ENCODE results near the gene UBE2G2.

UBE2G2 gene

GRCh38 chr21:44842087-44842486 lies 40.5 kb upstream of the UBE2G2 start:
- DNase-seq, result no peak
- no peaks in the 10 kb centered on the region for H3K36me3 ChIP-seq (ENCODE audit: control insufficient read depth in 4 of 4, insufficient read depth in 4 of 4, low read length in 3 of 4)
- WGBS (ENCODE audit: insufficient coverage), result 93% methylated on average over 10 of the region's 10 CpGs
- H3K9me3 ChIP-seq (ENCODE audit: control extremely low read depth in 1 of 5, control insufficient read depth in 4 of 5, insufficient read depth in 2 of 5, low read depth in 1 of 5, low read length in 4 of 5), result no peaks in the 10 kb centered on the region
- ChIA-PET CTCF (no interaction called here), POLR2A (no interaction called here)
- H3K4me3 ChIP-seq (ENCODE audit: control insufficient read depth in 1 of 7, extremely low read depth in 1 of 7, insufficient read depth in 4 of 7, low read depth in 2 of 7, low read length in 6 of 7), result no peak overlapping the region
- H3K27me3 ChIP-seq (replicated peaks in 2 of 5; ENCODE audit: control insufficient read depth in 4 of 5, insufficient read depth in 5 of 5, low read length in 4 of 5), result no peaks in the 10 kb centered on the region
- H3K27ac ChIP-seq (ENCODE audit: insufficient read depth in 1 of 2, low read depth in 1 of 2, low read length in 2 of 2, poor library complexity in 1 of 2, severe bottlenecking in 2 of 2), result no peak overlapping the region
- peaks cover 0 to 19% (median 19%) of the 10 kb centered on the region in 4 experiments for H3K4me1 ChIP-seq (ENCODE audit: control extremely low read depth in 1 of 4, control insufficient read depth in 4 of 4, insufficient read depth in 4 of 4, low read length in 3 of 4)

GRCh38 chr21:44840771-44841170 lies 39.2 kb upstream of the UBE2G2 start:
- DNase-seq, result no peak
- H3K27me3 ChIP-seq (replicated peaks in 2 of 5; ENCODE audit: control insufficient read depth in 4 of 5, insufficient read depth in 5 of 5, low read length in 4 of 5), result no peaks in the 10 kb centered on the region
- H3K4me1 ChIP-seq (ENCODE audit: control extremely low read depth in 1 of 4, control insufficient read depth in 4 of 4, insufficient read depth in 4 of 4, low read length in 3 of 4), result peaks cover 0 to 9% (median 6%) of the 10 kb centered on the region in 4 experiments
- no peak overlapping the region for H3K27ac ChIP-seq (ENCODE audit: insufficient read depth in 1 of 2, low read depth in 1 of 2, low read length in 2 of 2, poor library complexity in 1 of 2, severe bottlenecking in 2 of 2)
- H3K36me3 ChIP-seq (ENCODE audit: control insufficient read depth in 4 of 4, insufficient read depth in 4 of 4, low read length in 3 of 4), result no peaks in the 10 kb centered on the region
- POLR2A ChIA-PET, result no interaction called here
- H3K9me3 ChIP-seq (ENCODE audit: control extremely low read depth in 1 of 5, control insufficient read depth in 4 of 5, insufficient read depth in 2 of 5, low read depth in 1 of 5, low read length in 4 of 5), result no peaks in the 10 kb centered on the region
- CTCF ChIA-PET, result no interaction called here
- H3K4me3 ChIP-seq (ENCODE audit: control insufficient read depth in 1 of 7, extremely low read depth in 1 of 7, insufficient read depth in 4 of 7, low read depth in 2 of 7, low read length in 6 of 7), result no peak overlapping the region
- 90% methylated on average over 11 of the region's 11 CpGs for WGBS (ENCODE audit: insufficient coverage)

GRCh38 chr21:44838951-44839350 lies 37.3 kb upstream of the UBE2G2 start:
- no peak overlapping the region for H3K27ac ChIP-seq (ENCODE audit: insufficient read depth in 1 of 2, low read depth in 1 of 2, low read length in 2 of 2, poor library complexity in 1 of 2, severe bottlenecking in 2 of 2)
- peaks cover 0 to 2% (median 0%) of the 10 kb centered on the region in 4 experiments for H3K4me1 ChIP-seq (ENCODE audit: control extremely low read depth in 1 of 4, control insufficient read depth in 4 of 4, insufficient read depth in 4 of 4, low read length in 3 of 4)
- DNase-seq, result no peak
- CTCF ChIA-PET, result no interaction called here
- WGBS (ENCODE audit: insufficient coverage), result 98% methylated on average over 9 of the region's 9 CpGs
- H3K36me3 ChIP-seq (ENCODE audit: control insufficient read depth in 4 of 4, insufficient read depth in 4 of 4, low read length in 3 of 4), result no peaks in the 10 kb centered on the region
- H3K4me3 ChIP-seq (ENCODE audit: control insufficient read depth in 1 of 7, extremely low read depth in 1 of 7, insufficient read depth in 4 of 7, low read depth in 2 of 7, low read length in 6 of 7), result no peak overlapping the region
- POLR2A ChIA-PET, result interaction anchor here (1.1 kb wide), 1 partner anchor 12 kb away, joined by 3 read pairs; no protein-coding TSS in a partner anchor
- no peaks in the 10 kb centered on the region for H3K27me3 ChIP-seq (replicated peaks in 2 of 5; ENCODE audit: control insufficient read depth in 4 of 5, insufficient read depth in 5 of 5, low read length in 4 of 5)
- H3K9me3 ChIP-seq (ENCODE audit: control extremely low read depth in 1 of 5, control insufficient read depth in 4 of 5, insufficient read depth in 2 of 5, low read depth in 1 of 5, low read length in 4 of 5), result no peaks in the 10 kb centered on the region

DNA sequence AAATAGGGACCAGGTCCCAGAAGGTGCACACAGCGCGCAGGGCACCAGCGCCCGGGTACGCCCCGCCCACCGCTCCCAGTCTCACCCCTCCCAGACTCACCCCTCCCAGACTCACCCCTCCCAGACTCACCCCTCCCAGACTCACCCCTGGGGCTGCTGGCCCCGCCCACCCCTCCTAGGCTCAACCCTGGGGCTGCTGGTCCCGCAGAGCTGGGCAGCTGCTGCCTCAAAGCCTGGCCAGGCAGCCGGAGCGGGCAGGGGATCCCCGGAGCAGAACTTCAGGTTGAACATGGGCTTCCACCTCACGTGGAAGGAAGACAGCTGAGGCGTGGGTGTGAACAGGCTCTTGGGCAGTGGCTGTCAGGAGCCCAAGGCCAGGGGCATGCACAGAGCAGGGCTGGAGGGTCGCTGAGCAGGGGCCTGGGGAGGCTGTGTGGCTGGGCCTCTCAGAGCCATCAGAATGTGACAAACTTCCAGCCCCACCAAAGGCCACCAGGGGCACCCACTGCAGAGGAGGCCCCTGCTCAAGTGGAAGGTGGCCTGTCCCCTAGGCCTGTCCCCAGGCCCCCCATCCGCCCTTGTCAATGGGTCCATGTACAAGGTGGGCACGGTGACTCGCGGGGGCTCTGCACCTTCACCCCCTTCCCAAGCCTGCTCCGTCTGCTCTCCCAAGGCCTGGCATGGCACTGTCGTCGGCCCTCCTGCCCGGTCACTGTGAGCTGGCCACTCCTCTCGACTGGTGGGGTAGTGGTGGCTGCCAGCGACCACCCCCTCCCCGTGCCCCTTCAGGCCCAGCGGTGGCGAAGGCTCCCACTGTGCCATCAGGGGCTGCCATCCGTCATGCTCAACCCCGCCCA lies 36.6 kb upstream of the UBE2G2 start:
- 97% methylated on average over 26 of the region's 30 CpGs for WGBS (ENCODE audit: insufficient coverage)
- Histone ChIP-seq H3K4me1 (ENCODE audit: control extremely low read depth in 1 of 4, control insufficient read depth in 4 of 4, insufficient read depth in 4 of 4, low read length in 3 of 4) (peaks cover 0 to 2% (median 0%) of the 10 kb centered on the region in 4 experiments), H3K36me3 (ENCODE audit: control insufficient read depth in 4 of 4, insufficient read depth in 4 of 4, low read length in 3 of 4) (no peaks in the 10 kb centered on the region), H3K9me3 (ENCODE audit: control extremely low read depth in 1 of 5, control insufficient read depth in 4 of 5, insufficient read depth in 2 of 5, low read depth in 1 of 5, low read length in 4 of 5) (no peaks in the 10 kb centered on the region), H3K27ac (ENCODE audit: insufficient read depth in 1 of 2, low read depth in 1 of 2, low read length in 2 of 2, poor library complexity in 1 of 2, severe bottlenecking in 2 of 2) (no peak overlapping the region), H3K27me3 (replicated peaks in 2 of 5; ENCODE audit: control insufficient read depth in 4 of 5, insufficient read depth in 5 of 5, low read length in 4 of 5) (no peaks in the 10 kb centered on the region), H3K4me3 (ENCODE audit: control insufficient read depth in 1 of 7, extremely low read depth in 1 of 7, insufficient read depth in 4 of 7, low read depth in 2 of 7, low read length in 6 of 7) (no peak overlapping the region)
- ChIA-PET CTCF (interaction anchor here (1.5 kb wide), 1 partner anchor 9 kb away, joined by 5 read pairs; no protein-coding TSS in a partner anchor), POLR2A (no interaction called here)
- no peak for DNase-seq

- CTCF ChIA-PET, result interaction anchor here (1.5 kb wide), 1 partner anchor 9 kb away, joined by 5 read pairs; no protein-coding TSS in a partner anchor
- DNase-seq, result no peak
- H3K4me1 ChIP-seq (ENCODE audit: control extremely low read depth in 1 of 4, control insufficient read depth in 4 of 4, insufficient read depth in 4 of 4, low read length in 3 of 4), result peaks cover 0 to 7% (median 1%) of the 10 kb centered on the region in 4 experiments
- H3K27ac ChIP-seq (ENCODE audit: insufficient read depth in 1 of 2, low read depth in 1 of 2, low read length in 2 of 2, poor library complexity in 1 of 2, severe bottlenecking in 2 of 2), result no peak overlapping the region
- H3K4me3 ChIP-seq (ENCODE audit: control insufficient read depth in 1 of 7, extremely low read depth in 1 of 7, insufficient read depth in 4 of 7, low read depth in 2 of 7, low read length in 6 of 7), result no peak overlapping the region
- no peaks in the 10 kb centered on the region for H3K9me3 ChIP-seq (ENCODE audit: control extremely low read depth in 1 of 5, control insufficient read depth in 4 of 5, insufficient read depth in 2 of 5, low read depth in 1 of 5, low read length in 4 of 5)
- POLR2A ChIA-PET, result interaction anchor here (0.6 to 1.2 kb wide), 2 partner anchors 11 to 14 kb away, joined by 3 to 4 read pairs; no protein-coding TSS in a partner anchor
- H3K27me3 ChIP-seq (replicated peaks in 2 of 5; ENCODE audit: control insufficient read depth in 4 of 5, insufficient read depth in 5 of 5, low read length in 4 of 5), result no peaks in the 10 kb centered on the region
- WGBS (ENCODE audit: insufficient coverage), result 89% methylated on average over 13 of the region's 13 CpGs
- no peaks in the 10 kb centered on the region for H3K36me3 ChIP-seq (ENCODE audit: control insufficient read depth in 4 of 4, insufficient read depth in 4 of 4, low read length in 3 of 4)
Observed at GRCh38 chr21:44837537-44837936, 35.9 kb upstream of the UBE2G2 start.

DNA sequence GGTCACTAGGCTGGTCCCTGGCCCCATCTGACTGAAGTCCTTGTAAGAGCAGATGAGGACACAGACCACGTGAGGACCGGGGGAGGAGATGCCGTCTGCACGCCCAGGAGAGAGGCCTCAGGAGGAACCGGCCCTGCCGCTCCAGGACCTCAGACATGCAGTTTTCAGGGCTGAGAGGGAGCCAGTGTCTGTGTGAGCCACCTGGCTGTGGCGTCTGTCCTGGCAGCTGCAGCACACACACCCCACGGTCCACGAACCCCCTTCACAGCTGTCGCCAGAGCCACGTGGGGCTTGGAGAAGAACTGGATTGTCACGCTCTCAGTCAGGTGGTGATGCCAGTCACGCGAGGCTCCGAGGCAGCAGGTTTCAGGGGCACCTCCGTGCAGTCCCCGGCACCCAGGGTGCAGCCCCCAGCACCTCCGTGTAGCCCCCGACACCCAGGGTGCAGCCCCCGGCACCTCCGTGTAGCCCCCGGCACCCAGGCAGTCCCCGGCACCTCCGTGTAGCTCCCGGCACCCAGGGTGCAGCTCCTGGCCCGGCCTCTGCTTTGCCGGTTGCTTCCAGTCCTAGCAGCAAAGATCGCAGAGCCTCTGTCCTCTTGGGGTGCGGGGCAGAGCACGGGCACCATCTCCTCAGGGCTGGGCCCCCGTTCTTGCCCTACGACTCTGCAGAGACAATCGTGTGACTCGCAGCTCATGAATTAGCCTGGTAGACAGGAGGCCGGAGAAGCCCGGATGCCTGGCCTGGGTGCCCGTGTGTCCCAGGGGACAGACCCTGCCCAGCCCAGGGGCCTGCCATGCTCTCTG lies 35.2 kb upstream of the UBE2G2 start:
- no peak for DNase-seq
- H3K4me1 ChIP-seq (ENCODE audit: control extremely low read depth in 1 of 4, control insufficient read depth in 4 of 4, insufficient read depth in 4 of 4, low read length in 3 of 4), result peaks cover 0 to 13% (median 1%) of the 10 kb centered on the region in 4 experiments
- H3K27me3 ChIP-seq (replicated peaks in 2 of 5; ENCODE audit: control insufficient read depth in 4 of 5, insufficient read depth in 5 of 5, low read length in 4 of 5), result no peaks in the 10 kb centered on the region
- ChIA-PET CTCF (interaction anchor here (1.5 kb wide), 1 partner anchor 10 kb away, joined by 5 read pairs; no protein-coding TSS in a partner anchor), POLR2A (interaction anchor here (0.6 to 1.2 kb wide), 2 partner anchors 10 to 14 kb away, joined by 3 to 4 read pairs; no protein-coding TSS in a partner anchor)
- H3K36me3 ChIP-seq (ENCODE audit: control insufficient read depth in 4 of 4, insufficient read depth in 4 of 4, low read length in 3 of 4), result no peaks in the 10 kb centered on the region
- 92% methylated on average over 35 of the region's 37 CpGs for WGBS (ENCODE audit: insufficient coverage)
- no peak overlapping the region for H3K27ac ChIP-seq (ENCODE audit: insufficient read depth in 1 of 2, low read depth in 1 of 2, low read length in 2 of 2, poor library complexity in 1 of 2, severe bottlenecking in 2 of 2)
- H3K4me3 ChIP-seq (ENCODE audit: control insufficient read depth in 1 of 7, extremely low read depth in 1 of 7, insufficient read depth in 4 of 7, low read depth in 2 of 7, low read length in 6 of 7), result no peak overlapping the region
- no peaks in the 10 kb centered on the region for H3K9me3 ChIP-seq (ENCODE audit: control extremely low read depth in 1 of 5, control insufficient read depth in 4 of 5, insufficient read depth in 2 of 5, low read depth in 1 of 5, low read length in 4 of 5)
